K562 (cell line): ENCODE data around the gene SUDS3. TPM values are rescaled to one million over a fixed set of nuclear protein-coding genes. Genes with fewer than 3 reads are reported as not detected.

Experiments used
- ATF7 ChIP-seq: fragments of 450-650 bp; IDR thresholded peaks from 2 replicates; pipeline ENCODE4 v1.7.1; 2014; ENCODE audit warnings: mild to moderate bottlenecking, moderate library complexity
- BCOR ChIP-seq: fragments of 450-650 bp; IDR thresholded peaks from 2 replicates; pipeline ENCODE4 v1.6.1; 2016
- HCFC1 ChIP-seq: IDR thresholded peaks from 2 replicates; pipeline ENCODE4 v1.6.1; 2012; ENCODE audit warnings: low read depth, low read length, improper control_type of control experiment
- MYC ChIP-seq, 2 experiments: fragments of 250-450 bp in 1 of 2; sonication (Bioruptor Pico) in 1 of 2; IDR thresholded peaks; 2 replicates each; pipeline versions ENCODE4 v1.5.1 to v1.6.1; 2012 to 2021; ENCODE audit warnings: low read depth in 2 of 2, borderline replicate concordance in 1 of 2, improper control_type of control experiment in 1 of 2, low read length in 1 of 2, mild to moderate bottlenecking in 1 of 2, moderate library complexity in 1 of 2
- NCOA4 ChIP-seq: fragments of 450-650 bp; IDR thresholded peaks from 2 replicates; pipeline ENCODE4 v1.6.1; 2018; ENCODE audit warnings: mild to moderate bottlenecking; ENCODE audit not compliant: partially characterized antibody
- RCOR1 ChIP-seq, 2 experiments: IDR thresholded peaks; 2 replicates each; pipeline ENCODE4 v1.6.1; 2012; ENCODE audit warnings: low read depth in 2 of 2, low read length in 2 of 2, borderline replicate concordance in 1 of 2, improper control_type of control experiment in 1 of 2
- SIN3B ChIP-seq: fragments of 450-650 bp; IDR thresholded peaks from 2 replicates; pipeline ENCODE4 v1.6.1; 2017; ENCODE audit warnings: low read depth, mild to moderate bottlenecking, moderate library complexity
- SP1 ChIP-seq: sonication (generic); formaldehyde crosslinking; IDR thresholded peaks from 2 replicates; pipeline ENCODE4 v1.8.1; 2022; ENCODE audit warnings: mild to moderate bottlenecking, missing genetic modification reagents
- TCFL5 ChIP-seq: fragments of 250-450 bp; sonication (Bioruptor Pico); conservative IDR thresholded peaks from 2 replicates; pipeline ENCODE4 v1.6.1; 2021; ENCODE audit warnings: mild to moderate bottlenecking, moderate library complexity, matching md5 sums
- ZBTB12 ChIP-seq: fragments of 250-450 bp; sonication (Bioruptor Pico); IDR thresholded peaks from 2 replicates; pipeline ENCODE4 v1.4.0; 2020
- ZBTB49 ChIP-seq: sonication (generic); formaldehyde crosslinking; IDR thresholded peaks from 2 replicates; pipeline ENCODE4 v1.8.0; 2022; ENCODE audit warnings: missing genetic modification reagents, mild to moderate bottlenecking, borderline replicate concordance
- ZKSCAN3 ChIP-seq: fragments of 250-450 bp; sonication (Bioruptor Pico); IDR thresholded peaks from 2 replicates; pipeline ENCODE4 v1.4.0; 2020
- ZNF146 ChIP-seq: IDR thresholded peaks from one replicate; pipeline ENCODE4 v1.6.1; 2018; ENCODE audit warnings: missing compliant biosample characterization; ENCODE audit not compliant: unreplicated experiment
- polyA plus RNA-seq, 8 experiments: library from polyadenylated mRNA; depleted of rRNA in 4 of 8; stranded (reverse) in 5 of 8; unstranded in 3 of 8; fragments of >200 nt; fragmentation: Nextera tagmentation in 2 of 8; fragmentation: Illumina TruSeq in 1 of 8; extraction: Ambion mirVana in 2 of 8; extraction: Trizol in 1 of 8; gene quantifications; 2 replicates each; pipeline versions ENCODE4 v1.2.1 to v1.2.3, GENCODE V29; 2011 to 2014; ENCODE audit warnings: inconsistent platforms in 1 of 8, missing spikeins in 1 of 8
- total RNA-seq, 7 experiments: library from RNA; depleted of rRNA in 6 of 7; stranded (reverse); fragments of >200 nt in 6 of 7; fragmentation: Illumina TruSeq in 2 of 7; extraction: Trizol in 2 of 7; gene quantifications; 2 replicates each; pipeline versions ENCODE4 v1.2.1 to v1.2.3, GENCODE V29; 2011 to 2021; ENCODE audit warnings: low replicate concordance in 1 of 7
- TF ChIP-seq, protein P1 (sequence below): fragments of 250-450 bp; sonication (Bioruptor Pico); IDR thresholded peaks from 2 replicates; pipeline ENCODE4 v1.4.0; 2020
- TF ChIP-seq, protein P2 (sequence below): sonication (generic); formaldehyde crosslinking; IDR thresholded peaks from 2 replicates; pipeline ENCODE4 v1.8.0; 2022; ENCODE audit warnings: missing genetic modification reagents, mild to moderate bottlenecking, borderline replicate concordance
- TF ChIP-seq, protein P3 (sequence below): fragments of 250-450 bp; sonication (Bioruptor Pico); IDR thresholded peaks from 2 replicates; pipeline ENCODE4 v1.8.0; 2021; ENCODE audit warnings: moderate library complexity, mild to moderate bottlenecking, inconsistent platforms

SUDS3 gene
- total and polyA plus RNA-seq, 9 of the 15 experiments (the other 6 are each of a cell fraction or from before 2014, with no cell fraction given), result 6.6 to 30.5 (median 23.3) TPM

DNA sequence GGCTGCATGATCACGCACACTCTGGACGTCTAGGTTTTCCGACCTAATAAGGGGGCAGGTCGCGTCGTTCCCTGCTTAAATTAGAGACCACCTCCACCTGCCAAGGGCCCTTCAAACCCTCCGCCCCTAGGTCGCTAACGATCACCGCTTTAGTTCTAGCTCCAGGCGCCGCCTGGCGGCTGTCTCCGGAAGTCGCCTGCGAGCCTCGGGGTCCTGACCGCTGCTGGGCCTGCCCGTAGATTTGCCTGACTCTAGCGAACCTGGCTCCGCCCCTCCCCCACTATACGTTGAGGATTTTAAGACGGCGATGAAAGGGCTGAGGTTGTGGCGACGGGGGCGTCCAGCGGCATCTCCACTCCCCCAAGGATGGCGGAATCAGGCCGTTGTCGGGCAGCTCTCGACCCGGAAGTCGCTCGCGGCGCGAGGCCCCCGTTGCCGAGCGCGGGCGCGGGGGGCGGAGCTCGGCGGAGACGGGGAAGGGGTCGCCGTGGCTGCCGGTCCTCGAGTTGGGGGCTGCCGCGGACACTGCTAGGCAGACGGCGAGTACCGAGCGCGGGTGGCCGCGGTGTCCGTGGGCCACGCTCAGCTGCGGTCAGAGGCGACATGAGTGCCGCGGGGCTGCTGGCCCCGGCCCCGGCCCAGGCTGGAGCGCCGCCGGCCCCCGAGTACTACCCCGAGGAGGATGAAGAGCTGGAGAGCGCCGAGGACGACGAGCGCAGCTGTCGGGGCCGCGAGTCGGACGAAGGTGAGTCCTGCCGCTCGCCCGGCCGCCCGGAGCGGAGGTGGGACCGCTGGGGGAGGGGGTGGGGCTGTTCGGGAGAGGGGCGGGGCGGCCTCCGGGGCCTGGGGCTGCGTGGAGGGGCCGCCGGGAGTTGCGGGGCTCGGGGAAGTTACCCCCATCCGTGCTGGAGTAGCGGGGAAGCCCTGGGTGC is at the start of gene SUDS3 (continued):
- no peak for TF ChIP-seq ZBTB49 (CRISPR knock-in tag)
- peak; percentile 16 to 28; a peak in 2 of 4 replicates for TF ChIP-seq RCOR1 (IDR thresholded peaks at IDR 0.05; ENCODE audit: borderline replicate concordance in 1 of 2, low read depth in 2 of 2, low read length in 2 of 2)
- TF ChIP-seq, protein P1, sequence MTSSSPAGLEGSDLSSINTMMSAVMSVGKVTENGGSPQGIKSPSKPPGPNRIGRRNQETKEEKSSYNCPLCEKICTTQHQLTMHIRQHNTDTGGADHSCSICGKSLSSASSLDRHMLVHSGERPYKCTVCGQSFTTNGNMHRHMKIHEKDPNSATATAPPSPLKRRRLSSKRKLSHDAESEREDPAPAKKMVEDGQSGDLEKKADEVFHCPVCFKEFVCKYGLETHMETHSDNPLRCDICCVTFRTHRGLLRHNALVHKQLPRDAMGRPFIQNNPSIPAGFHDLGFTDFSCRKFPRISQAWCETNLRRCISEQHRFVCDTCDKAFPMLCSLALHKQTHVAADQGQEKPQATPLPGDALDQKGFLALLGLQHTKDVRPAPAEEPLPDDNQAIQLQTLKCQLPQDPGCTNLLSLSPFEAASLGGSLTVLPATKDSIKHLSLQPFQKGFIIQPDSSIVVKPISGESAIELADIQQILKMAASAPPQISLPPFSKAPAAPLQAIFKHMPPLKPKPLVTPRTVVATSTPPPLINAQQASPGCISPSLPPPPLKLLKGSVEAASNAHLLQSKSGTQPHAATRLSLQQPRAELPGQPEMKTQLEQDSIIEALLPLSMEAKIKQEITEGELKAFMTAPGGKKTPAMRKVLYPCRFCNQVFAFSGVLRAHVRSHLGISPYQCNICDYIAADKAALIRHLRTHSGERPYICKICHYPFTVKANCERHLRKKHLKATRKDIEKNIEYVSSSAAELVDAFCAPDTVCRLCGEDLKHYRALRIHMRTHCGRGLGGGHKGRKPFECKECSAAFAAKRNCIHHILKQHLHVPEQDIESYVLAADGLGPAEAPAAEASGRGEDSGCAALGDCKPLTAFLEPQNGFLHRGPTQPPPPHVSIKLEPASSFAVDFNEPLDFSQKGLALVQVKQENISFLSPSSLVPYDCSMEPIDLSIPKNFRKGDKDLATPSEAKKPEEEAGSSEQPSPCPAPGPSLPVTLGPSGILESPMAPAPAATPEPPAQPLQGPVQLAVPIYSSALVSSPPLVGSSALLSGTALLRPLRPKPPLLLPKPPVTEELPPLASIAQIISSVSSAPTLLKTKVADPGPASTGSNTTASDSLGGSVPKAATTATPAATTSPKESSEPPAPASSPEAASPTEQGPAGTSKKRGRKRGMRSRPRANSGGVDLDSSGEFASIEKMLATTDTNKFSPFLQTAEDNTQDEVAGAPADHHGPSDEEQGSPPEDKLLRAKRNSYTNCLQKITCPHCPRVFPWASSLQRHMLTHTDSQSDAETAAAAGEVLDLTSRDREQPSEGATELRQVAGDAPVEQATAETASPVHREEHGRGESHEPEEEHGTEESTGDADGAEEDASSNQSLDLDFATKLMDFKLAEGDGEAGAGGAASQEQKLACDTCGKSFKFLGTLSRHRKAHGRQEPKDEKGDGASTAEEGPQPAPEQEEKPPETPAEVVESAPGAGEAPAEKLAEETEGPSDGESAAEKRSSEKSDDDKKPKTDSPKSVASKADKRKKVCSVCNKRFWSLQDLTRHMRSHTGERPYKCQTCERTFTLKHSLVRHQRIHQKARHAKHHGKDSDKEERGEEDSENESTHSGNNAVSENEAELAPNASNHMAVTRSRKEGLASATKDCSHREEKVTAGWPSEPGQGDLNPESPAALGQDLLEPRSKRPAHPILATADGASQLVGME (CRISPR knock-in tag), result no peak
- TF ChIP-seq ZNF146 (CRISPR knock-in tag), result no peak
- TF ChIP-seq ZKSCAN3 (CRISPR knock-in tag), result no peak
- TF ChIP-seq TCFL5, result no peak
- TF ChIP-seq, protein P2, sequence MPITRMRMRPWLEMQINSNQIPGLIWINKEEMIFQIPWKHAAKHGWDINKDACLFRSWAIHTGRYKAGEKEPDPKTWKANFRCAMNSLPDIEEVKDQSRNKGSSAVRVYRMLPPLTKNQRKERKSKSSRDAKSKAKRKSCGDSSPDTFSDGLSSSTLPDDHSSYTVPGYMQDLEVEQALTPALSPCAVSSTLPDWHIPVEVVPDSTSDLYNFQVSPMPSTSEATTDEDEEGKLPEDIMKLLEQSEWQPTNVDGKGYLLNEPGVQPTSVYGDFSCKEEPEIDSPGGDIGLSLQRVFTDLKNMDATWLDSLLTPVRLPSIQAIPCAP (CRISPR knock-in tag), result no peak
- peak; percentile 46; the same call in 1 of the 2 replicates for TF ChIP-seq ZBTB12 (CRISPR knock-in tag)
- peak; percentile 98 for TF ChIP-seq SP1 (CRISPR knock-in tag)
- TF ChIP-seq, protein P3, sequence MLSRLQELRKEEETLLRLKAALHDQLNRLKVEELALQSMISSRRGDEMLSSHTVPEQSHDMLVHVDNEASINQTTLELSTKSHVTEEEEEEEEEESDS, result no peak
- no peak for TF ChIP-seq NCOA4
- peak; percentile 75 for TF ChIP-seq HCFC1
- no peak; the same call in none of the 2 replicates for TF ChIP-seq SIN3B
- TF ChIP-seq MYC (IDR thresholded peaks at IDR 0.05; ENCODE audit: low read depth, low read length), result peak; percentile 59; the same call in 1 of the 2 replicates
- no peak for TF ChIP-seq MYC (CRISPR knock-in tag; IDR thresholded peaks at IDR 0.05; ENCODE audit: borderline replicate concordance, low read depth)
- 0 out of 2 replicates have a peak, but pooled peaks have one; percentile 28 for TF ChIP-seq BCOR
- TF ChIP-seq ATF7, result peak; percentile 72
